HepG2 (cell line): ENCODE data around the gene BTF3L4. TPM values are rescaled to one million over a fixed set of nuclear protein-coding genes. Genes with fewer than 3 reads are reported as not detected.

Experiments used
- AFF4 ChIP-seq: sonication (generic); formaldehyde crosslinking; IDR thresholded peaks from 2 replicates; pipeline ENCODE4 v1.4.0; 2020; ENCODE audit warnings: missing genetic modification reagents
- ATM ChIP-seq: fragments of 450-650 bp; IDR thresholded peaks from 2 replicates; pipeline ENCODE4 v1.7.1; 2017; ENCODE audit warnings: mild to moderate bottlenecking, borderline replicate concordance
- BRCA1 ChIP-seq: sonication (generic); formaldehyde crosslinking; IDR thresholded peaks from 2 replicates; pipeline ENCODE4 v1.4.0; 2020; ENCODE audit warnings: missing genetic modification reagents
- IRX3 ChIP-seq: sonication (generic); formaldehyde crosslinking; IDR thresholded peaks from 2 replicates; pipeline ENCODE4 v1.8.1; 2023; ENCODE audit warnings: mild to moderate bottlenecking, low read depth, missing genetic modification reagents, borderline replicate concordance
- KAT8 ChIP-seq: IDR thresholded peaks from 2 replicates; pipeline ENCODE4 v1.6.1; 2016; ENCODE audit warnings: missing genetic modification reagents, missing compliant biosample characterization
- LBX2 ChIP-seq: sonication (generic); formaldehyde crosslinking; IDR thresholded peaks from 2 replicates; pipeline ENCODE4 v1.5.0; 2020; ENCODE audit warnings: missing genetic modification reagents, mild to moderate bottlenecking, borderline replicate concordance
- MED8 ChIP-seq: sonication (generic); formaldehyde crosslinking; IDR thresholded peaks from 2 replicates; pipeline ENCODE4 v1.8.1; 2023; ENCODE audit warnings: mild to moderate bottlenecking, missing genetic modification reagents; ENCODE audit not compliant: insufficient replicate concordance
- NFYB ChIP-seq: sonication (generic); formaldehyde crosslinking; IDR thresholded peaks from 2 replicates; pipeline ENCODE4 v1.4.0; 2020; ENCODE audit warnings: missing genetic modification reagents
- REPIN1 ChIP-seq: sonication (generic); formaldehyde crosslinking; IDR thresholded peaks from 2 replicates; pipeline ENCODE4 v1.8.0; 2022; ENCODE audit warnings: missing genetic modification reagents, low read depth, mild to moderate bottlenecking, borderline replicate concordance
- RFX3 ChIP-seq: IDR thresholded peaks from 2 replicates; pipeline ENCODE4 v1.6.1; 2016; ENCODE audit warnings: missing biosample characterization, missing genetic modification reagents
- SMAD3 ChIP-seq: sonication (generic); formaldehyde crosslinking; IDR thresholded peaks from 2 replicates; pipeline ENCODE4 v1.4.0; 2020; ENCODE audit warnings: missing genetic modification reagents
- SMARCE1 ChIP-seq: fragments of 450-650 bp; IDR thresholded peaks from 2 replicates; pipeline ENCODE4 v1.6.1; 2017; ENCODE audit warnings: borderline replicate concordance
- TBP ChIP-seq: sonication (generic); formaldehyde crosslinking; IDR thresholded peaks from 2 replicates; pipeline ENCODE4 v1.5.0; 2020; ENCODE audit warnings: missing genetic modification reagents
- TEAD3 ChIP-seq: optimal IDR thresholded peaks from 2 replicates; pipeline ENCODE3; 2016; ENCODE audit warnings: borderline replicate concordance
- TERF1 ChIP-seq: sonication (generic); formaldehyde crosslinking; IDR thresholded peaks from 2 replicates; pipeline ENCODE4 v1.8.0; 2022; ENCODE audit warnings: mild to moderate bottlenecking, missing genetic modification reagents, moderate library complexity
- TFE3 ChIP-seq: IDR thresholded peaks from 2 replicates; pipeline ENCODE4 v1.6.1; 2016
- ZBTB2 ChIP-seq: sonication (generic); formaldehyde crosslinking; IDR thresholded peaks from 2 replicates; pipeline ENCODE4 v1.8.0; 2022; ENCODE audit warnings: low read depth, missing genetic modification reagents
- ZNF124 ChIP-seq: sonication (generic); formaldehyde crosslinking; IDR thresholded peaks from 2 replicates; pipeline ENCODE4 v1.4.0; 2020; ENCODE audit warnings: missing genetic modification reagents
- ZNF225 ChIP-seq: sonication (generic); formaldehyde crosslinking; IDR thresholded peaks from 2 replicates; pipeline ENCODE4 v1.4.0; 2020; ENCODE audit warnings: mild to moderate bottlenecking, missing genetic modification reagents
- ZNF329 ChIP-seq: sonication (generic); formaldehyde crosslinking; IDR thresholded peaks from 2 replicates; pipeline ENCODE4 v1.9.0; 2021; ENCODE audit warnings: low read depth, mild to moderate bottlenecking, missing genetic modification reagents
- ZNF652 ChIP-seq: IDR thresholded peaks from 2 replicates; pipeline ENCODE4 v1.6.1; 2016; ENCODE audit warnings: low read depth, borderline replicate concordance
- ZNF792 ChIP-seq: IDR thresholded peaks from 2 replicates; pipeline ENCODE4 v1.6.1; 2016
- polyA plus RNA-seq, 8 experiments: library from polyadenylated mRNA; depleted of rRNA in 3 of 8; stranded (reverse) in 7 of 8; unstranded in 1 of 8; fragments of >200 nt; fragmentation: Illumina TruSeq in 4 of 8; extraction: Trizol in 4 of 8; gene quantifications; 2 replicates each; pipeline versions ENCODE4 v1.2.1 to v1.2.3, GENCODE V29; 2011 to 2016; ENCODE audit warnings: low read depth in 4 of 8, missing spikeins in 1 of 8, mixed read lengths in 1 of 8; ENCODE audit not compliant: insufficient read depth in 1 of 8
- total RNA-seq, 5 experiments: library from RNA; depleted of rRNA; stranded (reverse); fragments of >200 nt; fragmentation: Illumina TruSeq; extraction: Trizol; gene quantifications; 2 replicates each; pipeline ENCODE4 v1.2.3, GENCODE V29; 2016; ENCODE audit warnings: low read depth in 1 of 5

The BTF3L4 gene
- total and polyA plus RNA-seq, 2 of the 13 experiments (the other 11 are each of a cell fraction or from before 2014, with no cell fraction given), result 59.0 to 74.3 TPM

- TF ChIP-seq TERF1 (CRISPR knock-in tag) (no peak), TFE3 (no peak; the same call in 1 of the 2 replicates), TBP (CRISPR knock-in tag) (no peak), RFX3 (CRISPR knock-in tag) (peak; percentile 80), ZNF792 (CRISPR knock-in tag) (no peak), ATM (no peak), ZNF329 (CRISPR knock-in tag) (0 out of 2 replicates have a peak, but pooled peaks have one; percentile 38), AFF4 (CRISPR knock-in tag) (0 out of 2 replicates have a peak, but pooled peaks have one; percentile 46), KAT8 (CRISPR knock-in tag) (peak; percentile 96), SMAD3 (CRISPR knock-in tag) (peak; percentile 51; the same call in 1 of the 2 replicates), REPIN1 (peak; percentile 84), ZNF225 (CRISPR knock-in tag) (no peak), ZBTB2 (CRISPR knock-in tag) (no peak), ZNF652 (CRISPR knock-in tag) (no peak), NFYB (CRISPR knock-in tag) (peak; percentile 42; the same call in 1 of the 2 replicates), LBX2 (CRISPR knock-in tag) (0 out of 2 replicates have a peak, but pooled peaks have one; percentile 68), MED8 (CRISPR knock-in tag) (no peak), BRCA1 (CRISPR knock-in tag) (peak; percentile 58; the same call in 1 of the 2 replicates), TEAD3 (CRISPR knock-in tag) (peak; percentile 49), ZNF124 (CRISPR knock-in tag) (peak; percentile 38; the same call in 1 of the 2 replicates), IRX3 (CRISPR knock-in tag) (peak; percentile 54; the same call in 1 of the 2 replicates), SMARCE1 (no peak)
Measured at GRCh38 chr1:52033190-52034049, 22.7 kb upstream of the BTF3L4 start, which contains the start of gene KTI12 (continued).
